Activated naive CD8-positive, alpha-beta T cell treated with anti-CD3 and anti-CD28 coated beads, Interleukin-2, amount 50 U/mL, for 24 hours (primary cell): ENCODE data around the gene SPNS1.
A peak's percentile ranks its signal among the peaks of the same experiment; 100 is the strongest.
"Not testable (repeated sequence)": the region's sequence is repeated elsewhere in the genome, so short reads cannot be mapped to it uniquely, and the experiment has no call there.

Source experiments
- ATAC-seq: fragments of 150-1000 bp; cut with Tn5 transposase; one replicate; pipeline ENCODE4 v1.10.0; 2021
- DNase-seq: peaks from one replicate; pipeline ENCODE4 v3.0.0; 2021
- H3K27ac Mint-ChIP-seq: one replicate; pipeline ENCODE4 v1.8.0; 2021; ENCODE audit warnings: mild to moderate bottlenecking, mixed read lengths
- H3K27me3 Mint-ChIP-seq: one replicate; pipeline ENCODE4 v1.8.0; 2021; ENCODE audit warnings: mixed read lengths
- H3K36me3 Mint-ChIP-seq: one replicate; pipeline ENCODE4 v1.8.0; 2021; ENCODE audit warnings: low read depth, mixed read lengths
- H3K4me1 Mint-ChIP-seq: one replicate; pipeline ENCODE4 v1.8.0; 2021; ENCODE audit warnings: mixed read lengths
- H3K4me3 Mint-ChIP-seq: one replicate; pipeline ENCODE4 v1.8.0; 2021; ENCODE audit warnings: mild to moderate bottlenecking, moderate library complexity, mixed read lengths
- H3K9me3 Mint-ChIP-seq: one replicate; pipeline ENCODE4 v1.8.0; 2021; ENCODE audit warnings: mixed read lengths

SPNS1 gene, protein sequence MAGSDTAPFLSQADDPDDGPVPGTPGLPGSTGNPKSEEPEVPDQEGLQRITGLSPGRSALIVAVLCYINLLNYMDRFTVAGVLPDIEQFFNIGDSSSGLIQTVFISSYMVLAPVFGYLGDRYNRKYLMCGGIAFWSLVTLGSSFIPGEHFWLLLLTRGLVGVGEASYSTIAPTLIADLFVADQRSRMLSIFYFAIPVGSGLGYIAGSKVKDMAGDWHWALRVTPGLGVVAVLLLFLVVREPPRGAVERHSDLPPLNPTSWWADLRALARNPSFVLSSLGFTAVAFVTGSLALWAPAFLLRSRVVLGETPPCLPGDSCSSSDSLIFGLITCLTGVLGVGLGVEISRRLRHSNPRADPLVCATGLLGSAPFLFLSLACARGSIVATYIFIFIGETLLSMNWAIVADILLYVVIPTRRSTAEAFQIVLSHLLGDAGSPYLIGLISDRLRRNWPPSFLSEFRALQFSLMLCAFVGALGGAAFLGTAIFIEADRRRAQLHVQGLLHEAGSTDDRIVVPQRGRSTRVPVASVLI

DNA sequence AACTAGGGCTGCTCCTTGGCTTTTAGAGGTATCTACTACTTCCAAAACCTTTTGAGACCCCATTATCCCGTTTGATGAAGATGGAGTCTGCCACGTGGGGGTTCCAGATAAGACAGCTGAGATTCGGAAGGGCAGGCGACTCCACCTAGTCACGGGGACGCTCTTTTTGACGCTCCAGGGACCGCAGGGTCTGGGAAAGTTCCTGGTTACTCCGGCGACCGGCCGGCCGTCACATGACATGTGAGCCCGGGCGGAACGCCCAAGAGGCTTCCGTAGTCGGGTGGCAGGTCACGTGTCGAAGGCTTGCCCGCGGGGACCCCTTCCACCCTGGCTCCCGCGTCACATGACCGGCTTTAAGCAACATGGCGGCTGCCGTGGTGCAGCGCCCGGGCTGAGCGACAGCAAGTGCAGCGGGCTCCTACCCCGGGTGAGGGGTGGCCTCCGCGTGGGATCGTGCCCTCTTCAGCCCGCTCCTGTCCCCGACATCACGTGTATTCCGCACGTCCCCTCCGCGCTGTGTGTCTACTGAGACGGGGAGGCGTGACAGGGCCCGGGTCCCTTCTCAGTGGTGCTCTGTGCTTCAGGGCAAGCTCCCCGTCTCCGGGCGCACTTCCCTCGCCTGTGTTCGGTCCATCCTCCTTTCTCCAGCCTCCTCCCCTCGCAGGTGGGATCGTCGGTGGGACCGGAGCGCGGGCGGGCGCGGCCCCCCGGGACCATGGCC, at the start of gene SPNS1:
TSS of gene SPNS1 (plus strand) at position 342 of the 721 bp plus-strand sequence. CDS start at position 716, 374 bp downstream.
- peaks cover 1% of the 10 kb centered on the region for H3K36me3 Mint-ChIP-seq
- peak; percentile 96 for ATAC-seq
- H3K4me1 Mint-ChIP-seq, result peaks cover 30% of the 10 kb centered on the region
- H3K27ac Mint-ChIP-seq, result peak within 1 kb of the TSS; percentile 97
- peak within 1 kb of the TSS; percentile 96 for H3K4me3 Mint-ChIP-seq
- H3K27me3 Mint-ChIP-seq, result no peaks in the 10 kb centered on the region
- H3K9me3 Mint-ChIP-seq, result no peaks in the 10 kb centered on the region
- peak; percentile 97 for DNase-seq

DNA sequence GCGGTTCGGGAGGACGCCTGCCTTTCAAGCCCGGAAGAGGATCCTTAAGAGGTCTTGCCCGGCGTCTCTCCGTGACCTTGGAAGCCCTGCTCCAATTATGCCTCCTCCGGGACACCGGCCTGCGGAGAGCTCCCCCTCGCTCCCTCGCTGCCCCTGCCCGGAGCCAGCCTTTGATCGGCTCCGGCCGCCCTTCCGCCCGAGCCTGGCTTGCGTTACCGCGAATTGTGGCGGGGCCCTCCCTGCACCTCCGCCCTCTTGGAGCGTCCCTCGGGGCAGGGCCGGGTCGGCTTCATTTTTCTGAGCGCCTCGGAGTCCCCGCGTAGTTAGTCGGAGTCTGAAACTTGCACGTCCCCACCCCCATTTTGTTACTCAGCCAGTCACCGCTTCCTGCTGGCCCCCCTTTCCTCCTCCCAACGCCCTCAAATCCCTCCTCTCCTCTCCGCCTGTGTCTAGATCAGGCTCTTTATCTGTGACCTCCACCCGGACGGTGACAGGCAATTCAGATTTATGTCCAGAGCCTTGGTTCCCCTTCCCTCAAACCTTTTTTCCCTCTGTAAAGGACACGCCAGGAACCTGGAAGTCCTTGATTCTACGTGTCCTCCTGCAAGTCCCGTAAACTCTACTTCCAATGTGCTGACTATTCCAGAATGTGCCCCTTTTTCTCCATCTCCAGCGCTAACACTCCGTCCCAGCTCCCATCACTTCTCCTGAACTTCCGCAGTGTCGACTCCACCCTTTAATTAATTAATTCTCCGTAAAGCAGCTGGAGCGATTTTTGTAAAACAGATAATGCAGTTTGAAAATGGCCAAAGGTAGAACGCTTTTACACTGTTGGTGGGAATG, 49.0 kb upstream of the SPNS1 start:
- peak overlapping the region; percentile 91 for H3K4me3 Mint-ChIP-seq
- H3K9me3 Mint-ChIP-seq, result no peaks in the 10 kb centered on the region
- H3K4me1 Mint-ChIP-seq, result peaks cover 27% of the 10 kb centered on the region
- peak; percentile 84 for ATAC-seq
- H3K36me3 Mint-ChIP-seq, result peaks cover 9% of the 10 kb centered on the region
- DNase-seq, result peak; percentile 86
- no peaks in the 10 kb centered on the region for H3K27me3 Mint-ChIP-seq
- peak overlapping the region; percentile 98 for H3K27ac Mint-ChIP-seq

DNA sequence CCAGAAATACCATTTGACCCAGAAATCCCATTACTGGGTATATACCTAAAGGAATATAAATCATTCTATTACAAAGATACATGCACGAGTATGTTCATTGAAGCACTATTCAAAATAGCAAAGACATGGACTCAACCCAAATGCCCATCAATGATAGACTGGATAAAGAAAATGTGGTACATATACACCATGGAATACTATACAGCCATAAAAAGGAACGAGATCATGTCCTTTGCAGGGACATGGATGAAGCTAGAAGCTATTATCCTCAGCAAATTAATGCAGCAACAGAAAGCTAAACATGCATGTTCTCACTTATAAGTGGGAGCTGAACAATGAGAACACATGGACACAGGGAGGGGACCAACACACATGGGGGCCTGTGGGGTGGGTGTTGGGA, 48.3 kb upstream of the SPNS1 start:
- H3K9me3 Mint-ChIP-seq, ATAC-seq, H3K27me3 Mint-ChIP-seq, H3K36me3 Mint-ChIP-seq, DNase-seq: not testable (repeated sequence)
- Mint-ChIP-seq H3K27ac (peak overlapping the region; percentile 98), H3K4me3 (peak overlapping the region; percentile 91), H3K4me1 (peaks cover 34% of the 10 kb centered on the region)

DNA sequence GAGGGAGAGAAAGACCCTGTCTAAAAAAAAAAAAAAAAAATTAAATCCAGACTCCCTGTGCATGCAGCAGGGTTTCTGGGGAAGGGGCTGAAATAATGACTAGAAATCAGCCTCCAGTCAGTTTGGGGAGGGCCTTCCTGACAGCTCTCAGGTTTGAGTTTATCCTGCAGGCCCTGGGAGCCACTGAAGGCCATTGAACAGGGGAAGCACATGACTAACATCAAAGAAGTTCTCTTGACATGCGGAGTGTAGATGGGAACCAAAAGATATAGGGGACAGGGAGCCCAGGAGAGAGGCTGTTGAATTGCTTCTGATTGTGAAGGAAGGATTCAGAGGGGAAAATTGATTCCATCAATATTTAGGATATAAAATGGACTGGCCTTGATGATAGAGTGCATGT, 46.8 kb upstream of the SPNS1 start:
- Mint-ChIP-seq H3K27ac (no peak overlapping the region), H3K9me3 (no peaks in the 10 kb centered on the region), H3K27me3 (no peaks in the 10 kb centered on the region), H3K4me3 (no peak overlapping the region), H3K4me1 (peaks cover 34% of the 10 kb centered on the region), H3K36me3 (peaks cover 5% of the 10 kb centered on the region)
- ATAC-seq (no peak), DNase-seq (no peak)

DNA sequence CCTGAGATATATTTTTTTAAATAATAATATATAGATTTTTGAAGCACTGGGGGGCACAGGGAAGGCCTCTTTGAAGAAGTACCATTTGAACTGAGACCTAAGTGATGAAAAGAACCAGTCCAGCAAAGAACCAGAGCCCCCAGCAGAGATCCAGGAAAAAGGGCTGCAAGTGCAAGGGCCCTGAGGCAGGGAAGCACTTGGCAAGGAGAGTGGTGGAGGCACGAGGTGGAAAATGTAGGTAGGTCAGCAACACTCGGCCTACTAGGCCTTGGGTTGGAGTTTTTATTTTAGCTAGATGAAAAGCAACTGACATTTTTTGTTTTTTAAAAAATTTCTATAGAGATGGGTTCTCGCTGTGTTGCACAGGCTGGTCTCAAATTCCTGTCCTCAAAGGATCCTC, 44.4 kb upstream of the SPNS1 start:
- DNase-seq, result no peak
- Mint-ChIP-seq H3K27me3 (no peaks in the 10 kb centered on the region), H3K36me3 (no peaks in the 10 kb centered on the region), H3K4me3 (no peak overlapping the region), H3K9me3 (no peaks in the 10 kb centered on the region), H3K4me1 (peaks cover 31% of the 10 kb centered on the region), H3K27ac (peak overlapping the region; percentile 68)
- no peak for ATAC-seq

DNA sequence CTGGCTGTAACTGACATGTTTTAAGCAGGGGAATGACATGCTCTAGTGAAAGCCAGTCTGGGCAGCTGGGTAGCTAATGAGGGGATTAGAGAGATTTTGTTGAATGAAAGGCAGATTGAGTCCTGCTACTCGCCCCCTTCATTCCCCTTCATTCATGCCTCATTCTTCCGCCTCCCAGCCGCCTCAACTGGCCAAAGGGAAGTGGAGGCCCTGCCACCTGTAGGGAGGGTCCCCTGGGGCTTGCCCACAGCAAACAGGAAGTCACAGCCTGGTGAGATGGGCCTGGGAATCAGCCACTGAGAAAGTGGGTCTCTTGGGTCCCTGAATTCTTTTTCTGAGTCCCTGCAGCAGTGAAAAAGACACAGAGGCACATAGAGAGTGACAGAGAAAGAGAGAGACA, 43.9 kb upstream of the SPNS1 start:
- Mint-ChIP-seq H3K9me3 (no peaks in the 10 kb centered on the region), H3K4me3 (no peak overlapping the region), H3K4me1 (peaks cover 35% of the 10 kb centered on the region), H3K27me3 (no peaks in the 10 kb centered on the region), H3K27ac (peak overlapping the region; percentile 68), H3K36me3 (peaks cover 3% of the 10 kb centered on the region)
- DNase-seq, result peak; percentile 37
- peak; percentile 48 for ATAC-seq

DNA sequence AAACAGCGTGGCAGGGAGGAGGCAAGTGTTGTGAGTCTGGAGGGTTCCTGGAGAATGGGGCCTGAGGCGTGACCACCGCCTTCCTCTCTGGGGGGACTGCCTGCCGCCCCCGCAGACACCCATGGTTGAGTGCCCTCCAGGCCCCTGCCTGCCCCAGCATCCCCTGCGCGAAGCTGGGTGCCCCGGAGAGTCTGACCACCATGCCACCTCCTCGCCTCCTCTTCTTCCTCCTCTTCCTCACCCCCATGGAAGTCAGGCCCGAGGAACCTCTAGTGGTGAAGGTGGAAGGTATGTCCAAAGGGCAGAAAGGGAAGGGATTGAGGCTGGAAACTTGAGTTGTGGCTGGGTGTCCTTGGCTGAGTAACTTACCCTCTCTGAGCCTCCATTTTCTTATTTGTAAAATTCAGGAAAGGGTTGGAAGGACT, 42.8 kb upstream of the SPNS1 start, which contains the start of gene CD19:
TSS of gene CD19 (plus strand) at position 171 of the 425 bp plus-strand sequence. CDS start at position 201, 30 bp downstream.
- no peak for ATAC-seq
- Mint-ChIP-seq H3K27ac (peak within 1 kb of the TSS; percentile 68), H3K4me3 (peak within 1 kb of the TSS; percentile 69), H3K36me3 (peaks cover 4% of the 10 kb centered on the region), H3K9me3 (no peaks in the 10 kb centered on the region), H3K27me3 (no peaks in the 10 kb centered on the region), H3K4me1 (peaks cover 37% of the 10 kb centered on the region)
- no peak for DNase-seq

DNA sequence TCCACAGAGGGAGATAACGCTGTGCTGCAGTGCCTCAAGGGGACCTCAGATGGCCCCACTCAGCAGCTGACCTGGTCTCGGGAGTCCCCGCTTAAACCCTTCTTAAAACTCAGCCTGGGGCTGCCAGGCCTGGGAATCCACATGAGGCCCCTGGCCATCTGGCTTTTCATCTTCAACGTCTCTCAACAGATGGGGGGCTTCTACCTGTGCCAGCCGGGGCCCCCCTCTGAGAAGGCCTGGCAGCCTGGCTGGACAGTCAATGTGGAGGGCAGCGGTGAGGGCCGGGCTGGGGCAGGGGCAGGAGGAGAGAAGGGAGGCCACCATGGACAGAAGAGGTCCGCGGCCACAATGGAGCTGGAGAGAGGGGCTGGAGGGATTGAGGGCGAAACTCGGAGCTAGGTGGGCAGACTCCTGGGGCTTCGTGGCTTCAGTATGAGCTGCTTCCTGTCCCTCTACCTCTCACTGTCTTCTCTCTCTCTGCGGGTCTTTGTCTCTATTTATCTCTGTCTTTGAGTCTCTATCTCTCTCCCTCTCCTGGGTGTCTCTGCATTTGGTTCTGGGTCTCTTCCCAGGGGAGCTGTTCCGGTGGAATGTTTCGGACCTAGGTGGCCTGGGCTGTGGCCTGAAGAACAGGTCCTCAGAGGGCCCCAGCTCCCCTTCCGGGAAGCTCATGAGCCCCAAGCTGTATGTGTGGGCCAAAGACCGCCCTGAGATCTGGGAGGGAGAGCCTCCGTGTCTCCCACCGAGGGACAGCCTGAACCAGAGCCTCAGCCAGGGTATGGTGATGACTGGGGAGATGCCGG, 42.0 kb upstream of the SPNS1 start:
- H3K9me3 Mint-ChIP-seq, result no peaks in the 10 kb centered on the region
- H3K4me3 Mint-ChIP-seq, result peak overlapping the region; percentile 69
- H3K27me3 Mint-ChIP-seq, result no peaks in the 10 kb centered on the region
- H3K27ac Mint-ChIP-seq, result peak overlapping the region; percentile 1
- H3K4me1 Mint-ChIP-seq, result peaks cover 37% of the 10 kb centered on the region
- peaks cover 4% of the 10 kb centered on the region for H3K36me3 Mint-ChIP-seq
- ATAC-seq, result no peak
- DNase-seq, result no peak

DNA sequence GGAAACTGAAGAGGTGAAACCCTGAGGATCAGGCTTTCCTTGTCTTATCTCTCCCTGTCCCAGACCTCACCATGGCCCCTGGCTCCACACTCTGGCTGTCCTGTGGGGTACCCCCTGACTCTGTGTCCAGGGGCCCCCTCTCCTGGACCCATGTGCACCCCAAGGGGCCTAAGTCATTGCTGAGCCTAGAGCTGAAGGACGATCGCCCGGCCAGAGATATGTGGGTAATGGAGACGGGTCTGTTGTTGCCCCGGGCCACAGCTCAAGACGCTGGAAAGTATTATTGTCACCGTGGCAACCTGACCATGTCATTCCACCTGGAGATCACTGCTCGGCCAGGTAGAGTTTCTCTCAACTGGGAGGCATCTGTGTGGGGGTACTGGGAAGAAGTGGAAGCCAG, 41.4 kb upstream of the SPNS1 start:
- H3K4me1 Mint-ChIP-seq, result peaks cover 34% of the 10 kb centered on the region

DNA sequence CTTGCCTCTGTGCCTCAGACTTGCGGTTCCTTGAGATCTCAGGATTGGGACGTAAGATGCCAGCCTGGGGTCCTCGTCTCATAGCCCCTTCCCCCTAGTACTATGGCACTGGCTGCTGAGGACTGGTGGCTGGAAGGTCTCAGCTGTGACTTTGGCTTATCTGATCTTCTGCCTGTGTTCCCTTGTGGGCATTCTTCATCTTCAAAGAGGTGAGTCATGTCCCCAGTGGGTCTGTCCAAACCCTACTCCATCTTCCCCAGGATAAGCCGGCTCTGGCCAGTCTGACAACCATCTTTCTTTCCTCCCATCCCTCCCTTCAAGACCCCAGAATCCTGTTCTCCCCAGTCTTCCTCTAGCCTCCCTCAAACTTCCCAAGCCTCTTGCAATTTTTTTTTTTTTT, 39.2 kb upstream of the SPNS1 start:
- no peak overlapping the region for H3K27ac Mint-ChIP-seq
- ATAC-seq (no peak), DNase-seq (no peak)
- H3K9me3 Mint-ChIP-seq, result no peaks in the 10 kb centered on the region
- H3K27me3 Mint-ChIP-seq, result no peaks in the 10 kb centered on the region
- peak overlapping the region; percentile 74 for H3K4me3 Mint-ChIP-seq
- H3K36me3 Mint-ChIP-seq, result peaks cover 4% of the 10 kb centered on the region
- H3K4me1 Mint-ChIP-seq, result peaks cover 29% of the 10 kb centered on the region

More for the DNA sequence above, 41.4 kb upstream of the SPNS1 start:
- no peak for DNase-seq
- no peak for ATAC-seq
- no peaks in the 10 kb centered on the region for H3K27me3 Mint-ChIP-seq
- peak overlapping the region; percentile 69 for H3K4me3 Mint-ChIP-seq
- peak overlapping the region; percentile 1 for H3K27ac Mint-ChIP-seq
- peaks cover 4% of the 10 kb centered on the region for H3K36me3 Mint-ChIP-seq
- H3K9me3 Mint-ChIP-seq, result no peaks in the 10 kb centered on the region

DNA sequence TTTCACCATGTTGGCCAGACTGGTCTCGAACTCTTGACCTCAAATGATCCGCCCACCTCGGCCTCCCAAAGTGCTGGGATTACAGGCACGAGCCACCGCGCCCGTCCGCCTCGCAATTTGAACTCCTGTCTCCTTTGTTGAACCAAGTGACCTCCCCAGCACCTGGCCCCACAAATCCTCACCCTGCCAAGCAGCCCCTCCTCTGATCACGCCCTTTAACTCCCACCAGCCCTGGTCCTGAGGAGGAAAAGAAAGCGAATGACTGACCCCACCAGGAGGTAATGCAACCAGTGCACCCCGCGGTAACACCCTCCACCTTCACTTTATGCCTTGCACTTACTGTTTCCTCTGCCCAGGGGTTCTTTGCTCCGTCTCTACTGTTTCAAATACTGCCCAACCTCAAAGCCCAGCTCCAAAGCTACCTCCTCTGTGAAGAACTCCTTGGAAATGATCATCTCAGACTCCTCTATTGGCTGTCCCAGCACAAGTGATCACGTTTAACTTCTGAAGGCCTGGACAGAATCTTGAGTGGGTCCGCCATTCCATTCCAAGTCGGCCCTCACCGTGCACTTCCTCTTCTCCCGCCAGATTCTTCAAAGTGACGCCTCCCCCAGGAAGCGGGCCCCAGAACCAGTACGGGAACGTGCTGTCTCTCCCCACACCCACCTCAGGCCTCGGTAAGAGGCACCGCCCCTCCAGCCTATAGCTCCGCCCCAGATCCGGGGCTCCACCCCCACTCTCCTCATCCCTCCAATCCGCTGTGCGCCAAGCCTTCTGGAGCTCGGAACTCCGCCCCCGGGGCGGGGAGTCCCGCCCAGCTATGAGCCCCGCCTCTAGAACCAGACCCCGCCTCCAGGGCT, 38.4 kb upstream of the SPNS1 start:
- peak; percentile 94 for ATAC-seq
- Mint-ChIP-seq H3K27ac (peak overlapping the region; percentile 53), H3K4me3 (peak overlapping the region; percentile 74), H3K9me3 (no peaks in the 10 kb centered on the region), H3K4me1 (peaks cover 21% of the 10 kb centered on the region), H3K36me3 (peaks cover 4% of the 10 kb centered on the region), H3K27me3 (no peaks in the 10 kb centered on the region)
- peak; percentile 89 for DNase-seq

DNA sequence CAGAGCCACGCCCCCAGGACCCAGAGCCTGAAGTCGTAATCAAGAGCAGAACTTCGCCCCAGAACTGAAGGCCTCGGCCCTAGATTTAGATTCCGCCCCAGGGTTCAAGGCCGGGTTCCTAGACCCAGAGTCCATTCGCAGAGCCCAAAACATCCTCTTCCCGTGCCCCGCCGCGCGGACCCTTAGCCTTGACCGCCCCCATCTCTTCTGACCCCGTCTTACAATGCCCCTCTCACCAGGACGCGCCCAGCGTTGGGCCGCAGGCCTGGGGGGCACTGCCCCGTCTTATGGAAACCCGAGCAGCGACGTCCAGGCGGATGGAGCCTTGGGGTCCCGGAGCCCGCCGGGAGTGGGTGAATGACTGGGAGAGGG, 37.8 kb upstream of the SPNS1 start:
- no peaks in the 10 kb centered on the region for H3K9me3 Mint-ChIP-seq
- H3K36me3 Mint-ChIP-seq, result peaks cover 4% of the 10 kb centered on the region
- no peak for ATAC-seq
- H3K27me3 Mint-ChIP-seq, result no peaks in the 10 kb centered on the region
- no peak for DNase-seq
- peaks cover 19% of the 10 kb centered on the region for H3K4me1 Mint-ChIP-seq
- no peak overlapping the region for H3K27ac Mint-ChIP-seq
- peak overlapping the region; percentile 74 for H3K4me3 Mint-ChIP-seq
